WI38 (cell line): ENCODE data around the gene TBX10.

Experiments
- H3K4me3 ChIP-seq: 2 replicates; pipeline ENCODE4 v1.5.1; 2011; ENCODE audit warnings: low read depth, mild to moderate bottlenecking, control low read depth, low read length
- CTCF ChIP-seq: IDR thresholded peaks from 2 replicates; pipeline ENCODE4 v1.5.1; 2012; ENCODE audit warnings: low read depth, mild to moderate bottlenecking, control low read depth, low read length

The TBX10 gene

GRCh38 chr11:67630943-67631331 lies 8.6 kb downstream of the TBX10 start:
- no peak for TF ChIP-seq CTCF

DNA sequence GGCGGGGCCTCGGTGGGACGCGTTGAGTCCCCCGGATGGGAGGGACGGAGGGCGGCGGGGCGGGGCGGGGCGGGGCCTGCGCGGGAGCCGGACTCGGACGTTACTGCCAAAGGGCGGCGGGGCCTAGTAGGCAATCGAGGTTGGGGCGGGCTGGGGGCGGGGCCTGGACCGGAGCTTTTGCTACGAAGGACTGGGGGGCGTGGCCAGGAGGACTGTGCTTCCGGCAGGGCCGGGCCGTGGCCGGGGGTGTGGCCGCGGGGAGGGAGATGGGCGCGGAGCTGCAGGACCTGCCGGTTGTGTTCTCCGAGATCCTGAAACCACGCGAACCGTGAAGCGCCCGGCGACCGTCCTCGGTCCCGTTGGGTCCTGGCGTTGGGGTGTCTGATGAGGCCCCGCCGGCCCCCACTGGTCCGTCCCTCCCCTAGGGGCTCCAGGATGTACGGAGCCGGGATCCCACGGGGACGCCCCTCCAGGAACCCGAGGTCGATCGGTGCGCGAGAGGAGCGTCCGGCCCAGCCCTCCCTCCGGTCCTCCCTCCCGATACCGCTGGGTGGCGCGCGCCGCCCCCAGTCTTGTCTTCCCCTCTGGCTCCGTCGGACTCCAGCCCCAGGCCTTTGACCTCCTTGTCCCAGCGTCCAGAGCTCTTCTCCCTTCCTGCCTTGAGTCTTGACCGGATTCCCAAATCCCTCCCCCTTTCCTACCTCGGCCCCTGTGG lies 9.2 kb downstream of the TBX10 start:
- peak overlapping the region; percentile 72 for H3K4me3 ChIP-seq
- peak; percentile 73 for TF ChIP-seq CTCF

More at GRCh38 chr11:67630943-67631331, 8.6 kb downstream of the TBX10 start:
- H3K4me3 ChIP-seq: peak overlapping the region; percentile 72

- TF ChIP-seq CTCF: no peak; the same call in 1 of the 2 replicates
- peak within 1 kb of the TSS; percentile 72 for H3K4me3 ChIP-seq
Measured at GRCh38 chr11:67629386-67630227, 10.0 kb downstream of the TBX10 start, which contains the start of gene NUDT8. NUDT8 (minus strand) TSS chr11:67629937; CDS start chr11:67629911, 26 bp downstream.

DNA sequence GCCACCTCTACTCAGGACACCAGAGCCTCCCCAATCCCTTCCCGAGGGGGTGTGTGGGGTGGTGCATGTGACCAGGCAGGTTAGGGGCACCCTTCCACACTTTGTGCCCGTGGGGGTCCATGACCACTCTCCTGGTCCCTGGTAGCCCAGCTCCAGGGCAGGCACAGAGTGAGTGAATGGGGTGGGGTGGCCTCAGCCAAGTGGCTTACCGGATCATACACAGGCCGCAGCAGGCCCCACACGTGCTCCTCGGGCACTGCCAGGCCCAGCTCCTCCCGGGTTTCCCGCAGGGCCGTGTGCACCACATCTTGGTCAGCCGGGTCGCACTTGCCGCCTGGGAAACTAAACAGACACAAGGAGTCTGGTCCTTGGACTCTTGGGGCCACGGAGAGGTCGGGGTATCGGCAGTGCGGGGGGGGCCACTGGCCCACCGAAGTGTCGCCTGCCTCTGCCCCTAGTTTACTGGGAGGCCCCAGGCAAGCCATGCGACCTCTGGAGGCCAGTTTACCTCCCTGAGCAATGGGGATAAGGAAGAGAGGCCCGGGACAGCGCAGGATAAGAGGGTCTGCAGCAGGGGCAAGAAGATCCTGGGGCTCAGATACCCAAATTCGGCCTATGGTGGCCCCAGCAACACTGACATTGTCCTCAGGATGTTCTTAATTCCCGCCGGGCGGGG lies 10.7 kb downstream of the TBX10 start:
- peak overlapping the region; percentile 59 for H3K4me3 ChIP-seq
- peak; percentile 73; the same call in 1 of the 2 replicates for TF ChIP-seq CTCF

DNA sequence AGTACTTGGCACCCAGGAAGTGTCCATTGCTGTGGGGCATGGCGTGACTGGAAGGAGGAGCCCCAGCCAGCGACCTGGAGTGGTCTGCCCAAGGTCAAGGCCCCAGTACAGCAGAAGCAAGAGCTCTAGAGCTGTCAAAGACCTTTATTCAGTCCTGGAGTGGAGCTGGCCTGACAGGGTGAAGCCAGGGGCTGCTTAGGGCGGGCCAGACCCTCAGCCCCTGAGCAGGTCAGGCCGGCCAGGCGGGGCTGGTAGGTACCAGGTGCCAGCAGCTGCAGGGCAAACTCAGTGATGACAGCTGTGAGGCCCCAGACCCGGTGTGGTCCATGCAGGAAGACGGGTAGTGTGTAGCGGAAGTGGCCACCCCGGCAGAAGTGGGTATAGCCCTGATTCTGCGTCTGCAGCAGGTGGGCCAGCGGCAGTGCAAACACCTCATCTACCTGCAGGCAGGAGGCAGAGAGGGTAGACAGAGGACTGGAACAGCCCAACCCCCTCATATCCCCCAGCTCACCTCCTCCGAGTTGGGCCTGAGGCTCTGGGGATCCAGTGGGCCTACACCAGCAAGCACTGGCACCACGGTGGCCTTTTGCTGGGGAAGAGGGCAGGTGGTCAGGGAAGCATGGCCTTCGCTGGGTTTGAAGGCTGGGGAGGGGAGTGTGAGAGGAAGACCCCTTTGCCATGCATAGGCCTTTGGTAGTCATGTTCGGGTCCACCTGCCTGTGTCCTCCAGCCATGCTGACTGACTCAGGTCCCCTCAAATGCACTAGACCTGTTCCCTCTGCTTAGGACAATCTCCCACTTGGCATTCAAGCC lies 11.5 kb downstream of the TBX10 start:
- TF ChIP-seq CTCF: no peak

DNA sequence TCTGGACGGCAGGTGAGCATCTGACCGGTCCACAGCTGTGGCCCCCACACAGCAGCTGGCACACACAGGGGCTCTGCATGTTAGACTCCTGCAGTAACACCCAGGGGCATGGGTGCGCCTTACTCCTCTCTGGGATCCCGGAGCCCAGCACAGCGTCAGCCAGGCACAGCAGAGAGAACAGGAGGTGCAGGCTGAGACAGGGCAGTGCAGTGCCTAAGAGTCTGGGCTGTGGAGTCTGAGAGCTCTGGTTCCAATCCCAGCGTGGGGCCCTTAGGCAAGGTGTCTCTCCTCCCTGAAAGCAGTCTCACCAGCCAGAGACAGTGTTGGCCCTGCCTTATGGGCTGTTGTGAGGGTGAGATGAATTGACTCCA lies 12.1 kb downstream of the TBX10 start:
- no peak for TF ChIP-seq CTCF
- no peak overlapping the region for H3K4me3 ChIP-seq

More for the DNA sequence above, 11.5 kb downstream of the TBX10 start:
- no peak overlapping the region for H3K4me3 ChIP-seq
